ENCODE measurements around the gene MUC2.

DNA sequence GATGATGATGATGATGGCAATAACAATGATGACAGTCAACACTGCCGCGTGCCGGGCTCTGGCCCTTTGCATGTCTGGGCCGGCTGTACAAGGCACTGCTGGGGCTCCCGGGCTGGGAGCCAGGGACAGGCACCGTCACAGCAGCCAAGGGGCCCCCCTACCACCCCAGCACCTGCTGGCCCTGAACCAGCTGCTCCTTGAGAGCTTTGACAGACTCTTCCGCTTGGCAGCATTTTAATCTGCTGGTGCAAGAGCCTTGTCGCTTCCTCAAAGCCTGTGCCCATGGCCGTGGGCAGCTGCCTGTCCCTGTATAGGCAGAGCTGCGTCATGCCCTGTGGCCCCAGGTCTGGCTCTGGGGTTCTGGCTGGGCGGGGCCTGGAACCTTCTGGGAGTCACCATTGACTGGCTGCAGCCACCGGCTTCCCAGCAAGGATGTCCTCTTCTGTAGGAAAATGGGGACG, 25.2 kb upstream of the MUC2 start:
- no peak for TF ChIP-seq CTCF (conservative IDR thresholded peaks at IDR 0.05; ENCODE audit: low read depth in 2 of 2)
- no peak for TF ChIP-seq JUNB (IDR thresholded peaks at IDR 0.05; ENCODE audit: unreplicated experiment)
